Mucosa of gallbladder (tissue), 1 donor: ENCODE data around the gene TTC9. TPM values are rescaled to one million over a fixed set of nuclear protein-coding genes. Genes with fewer than 3 reads are reported as not detected.

Experiments
- DNase-seq: peaks from one replicate; pipeline ENCODE4 v3.0.0-alpha.2; 2020; ENCODE audit warnings: low spot score
- total RNA-seq: library from RNA; stranded (reverse); gene quantifications from one replicate; pipeline ENCODE4 v1.2.1, GENCODE V29; 2021
- donor health status: DM: no; HTN: no; CAD: no.

The TTC9 gene
- total RNA-seq, 1 donor from 2014 or later = 8.1 TPM

DNA sequence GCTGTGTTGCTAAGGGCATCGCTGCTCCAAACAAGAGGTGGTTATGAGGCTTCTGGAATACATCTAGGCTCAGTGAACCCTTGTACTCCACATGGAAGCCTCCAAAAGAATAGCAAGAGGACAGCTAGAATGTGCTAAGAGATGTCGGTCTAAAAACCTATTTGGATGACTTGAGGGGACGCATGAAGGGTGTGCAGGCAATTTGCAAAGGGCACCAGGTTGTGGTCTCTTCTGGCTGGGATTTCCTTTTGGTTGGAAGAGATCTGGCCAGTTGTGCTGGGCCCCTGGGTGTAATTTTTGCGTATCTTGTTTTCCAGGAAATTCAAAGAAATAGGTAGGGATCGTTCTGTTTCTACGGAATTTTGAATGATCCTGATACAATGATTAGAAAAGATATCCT, 4.2 kb downstream of the TTC9 start:
- DNase-seq = no peak

DNA sequence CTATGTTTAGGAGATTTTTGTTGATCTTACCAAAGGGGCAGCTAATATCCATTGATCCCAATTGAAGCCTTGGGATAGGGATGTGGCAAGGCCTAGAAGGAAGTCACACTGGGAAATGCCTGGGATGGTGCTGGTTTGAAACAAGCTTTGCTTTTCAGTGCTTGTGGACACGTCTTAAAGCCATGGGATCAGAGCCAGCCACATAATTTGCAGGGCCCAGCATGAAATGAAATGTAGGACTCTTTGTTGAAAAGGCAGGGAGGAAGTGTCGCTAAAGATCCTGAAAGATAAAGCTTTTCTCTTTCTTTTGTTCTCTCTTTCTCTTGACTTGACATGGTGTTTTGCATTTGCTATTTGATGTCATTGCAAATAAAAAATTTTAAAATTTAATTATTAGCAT, 5.0 kb downstream of the TTC9 start:
- DNase-seq = no peak

DNA sequence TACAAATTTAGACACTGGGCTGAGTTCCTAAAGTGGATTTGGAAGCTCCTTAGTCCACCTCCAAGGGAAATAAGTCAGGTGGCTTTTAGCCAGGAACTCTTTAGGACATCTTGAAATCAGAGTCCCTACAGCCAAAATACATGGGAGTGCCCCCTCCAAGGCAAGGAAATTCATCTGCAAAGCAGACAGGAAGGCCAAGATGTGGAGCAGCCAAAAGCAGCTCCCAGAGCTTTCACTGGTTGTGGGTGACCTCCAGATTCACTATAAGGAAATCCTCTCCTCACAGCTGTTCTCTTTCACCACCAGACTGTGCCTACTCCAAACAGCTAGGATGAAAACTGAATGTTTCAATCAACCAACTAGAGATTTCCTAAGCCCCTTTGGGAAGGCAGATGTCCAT, 6.6 kb downstream of the TTC9 start:
- DNase-seq = no peak

DNA sequence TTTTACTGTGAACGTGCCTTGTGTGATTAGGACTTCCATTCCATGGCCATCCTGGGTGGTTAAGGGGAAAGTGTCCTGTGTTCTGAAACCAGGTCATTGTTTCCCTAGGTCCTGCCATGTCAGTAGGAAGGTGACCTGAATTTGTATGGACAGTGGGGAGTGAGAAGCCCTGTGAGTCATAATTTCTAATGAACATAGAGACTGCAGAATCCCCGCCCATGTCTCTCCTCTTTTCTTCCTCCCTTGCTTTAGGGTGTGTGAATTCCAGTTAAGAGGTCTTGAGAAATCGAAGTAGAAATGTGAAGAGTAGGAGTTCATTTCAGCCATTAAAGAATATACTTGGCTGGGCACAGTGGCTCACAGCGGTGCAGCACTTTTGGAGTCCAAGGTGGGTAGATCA, 8.1 kb downstream of the TTC9 start:
- DNase-seq = no peak

DNA sequence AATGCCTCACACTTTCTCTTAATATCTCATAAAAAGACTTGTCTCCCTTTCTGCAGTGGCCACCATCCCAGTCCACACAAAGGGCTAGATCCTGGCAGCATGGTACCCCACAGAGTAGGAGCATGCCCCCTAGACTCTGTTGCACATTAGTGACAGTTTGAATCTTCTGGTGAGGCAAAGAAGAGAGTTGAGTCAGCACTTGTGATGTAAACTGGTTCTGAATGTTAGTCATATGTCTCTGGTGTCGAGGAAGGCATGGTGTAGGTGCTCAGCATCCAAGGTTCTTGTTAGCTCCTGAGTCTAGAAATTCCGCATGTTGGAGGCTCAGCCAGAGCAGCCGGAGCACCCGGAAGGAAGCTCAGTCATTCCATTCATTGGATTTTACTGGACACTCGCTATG, 9.8 kb downstream of the TTC9 start:
- DNase-seq = no peak

DNA sequence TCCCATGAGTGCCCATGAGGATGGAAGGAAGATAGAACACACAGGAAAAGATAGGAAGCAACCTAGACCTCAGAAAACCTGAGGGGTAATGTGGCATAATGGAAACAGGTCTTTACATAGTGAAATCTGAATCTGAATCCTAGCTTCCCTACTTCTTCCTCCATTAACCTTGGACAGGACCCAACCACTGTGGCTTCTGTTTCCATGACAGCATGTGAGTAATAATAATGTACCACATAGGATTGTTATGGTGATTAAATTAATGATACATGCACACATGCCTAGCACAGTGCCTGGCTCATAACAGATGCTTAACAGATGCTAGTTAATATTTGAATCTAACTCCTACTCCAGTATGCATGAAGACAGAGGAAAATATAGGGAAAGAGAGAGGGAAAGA, 11.2 kb downstream of the TTC9 start:
- no peak for DNase-seq

DNA sequence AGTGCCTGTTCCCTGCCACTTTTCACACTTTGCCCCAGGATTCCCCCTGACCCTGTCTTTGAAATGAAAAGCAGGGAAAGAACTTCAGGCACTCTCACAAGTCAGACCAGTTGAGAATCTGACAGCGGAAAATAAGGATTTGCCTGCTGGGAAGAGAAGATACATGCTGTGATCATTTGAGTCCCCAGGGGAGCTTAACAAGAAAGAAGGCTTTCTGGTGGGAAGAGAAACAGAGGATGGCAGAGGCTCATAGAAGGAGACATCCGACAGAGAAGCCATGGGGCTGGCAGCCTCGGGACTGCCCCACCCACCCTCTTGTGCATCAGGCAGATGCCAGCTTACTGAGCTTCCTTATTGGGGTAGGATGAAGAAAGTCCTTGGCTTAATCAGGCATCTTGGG, 11.9 kb downstream of the TTC9 start:
- no peak for DNase-seq

DNA sequence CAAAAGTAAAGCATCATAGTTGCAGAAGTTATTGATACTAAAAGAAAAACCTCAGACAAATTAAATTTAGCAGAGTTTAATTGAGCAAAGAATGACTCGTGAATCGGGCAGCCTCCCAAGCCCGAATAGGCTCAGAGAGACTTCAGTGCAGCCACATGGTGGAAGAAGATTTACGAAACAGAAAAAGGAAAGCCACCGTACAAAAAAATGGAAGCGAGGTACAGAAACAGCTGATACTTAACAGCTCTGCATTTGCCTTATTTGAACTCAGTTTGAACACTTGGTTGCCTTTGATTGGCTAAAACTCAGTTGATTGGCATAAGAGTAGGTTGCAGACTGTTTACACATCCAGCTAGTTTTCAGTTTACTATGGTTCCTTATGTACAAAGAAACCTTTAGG, 12.9 kb downstream of the TTC9 start:
- no peak for DNase-seq

DNA sequence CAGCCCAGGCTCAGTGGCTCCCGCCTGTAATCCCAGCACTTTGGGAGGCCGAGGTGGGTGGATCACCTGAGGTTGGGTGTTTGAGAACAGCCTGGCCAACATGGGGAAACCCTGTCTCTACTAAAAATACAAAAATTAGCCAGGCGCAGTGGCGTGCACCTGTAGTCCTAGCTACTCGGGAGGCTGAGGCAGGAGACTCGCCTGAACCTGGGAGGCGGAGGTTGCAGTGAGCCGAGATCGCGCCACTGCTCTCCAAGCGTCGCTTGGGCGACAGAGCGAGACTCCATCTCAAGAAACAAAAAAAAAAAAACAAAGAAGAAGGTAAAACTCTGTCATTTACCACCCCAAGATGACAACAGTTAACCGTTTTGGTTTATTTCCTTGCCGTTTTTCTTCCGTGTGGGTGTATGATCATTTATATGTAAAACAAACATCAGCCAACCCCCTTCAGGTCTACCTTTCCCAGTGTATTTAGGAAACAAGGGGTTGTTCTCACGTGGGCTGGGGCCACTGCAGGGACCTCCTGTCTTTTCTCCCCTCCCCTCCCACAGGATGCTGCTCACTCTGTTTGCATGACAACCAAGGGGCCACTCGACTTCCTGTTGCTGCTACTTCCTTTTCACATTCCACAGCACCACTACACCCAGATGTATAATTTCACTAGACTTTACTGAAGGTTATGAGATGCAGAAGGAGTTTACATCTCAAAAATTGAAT, 13.6 kb downstream of the TTC9 start:
- no peak for DNase-seq

DNA sequence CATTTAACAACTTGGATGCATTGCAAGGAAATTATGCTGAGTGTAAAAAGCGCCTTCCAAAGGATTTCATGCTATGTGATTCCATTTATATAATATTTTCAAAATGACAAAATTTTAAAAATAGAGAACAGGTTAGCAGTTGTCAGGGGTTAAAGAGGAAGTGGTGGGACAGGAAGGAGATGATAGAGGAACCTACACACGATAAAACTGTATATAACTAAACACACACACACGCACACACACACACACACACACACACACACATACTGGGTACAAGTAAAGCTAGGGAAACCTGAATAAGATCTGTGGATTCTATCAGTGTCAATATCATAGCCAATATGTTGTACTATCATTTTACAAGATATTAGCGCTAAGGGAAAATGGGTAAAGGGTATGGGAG, 17.2 kb downstream of the TTC9 start:
- DNase-seq = no peak

DNA sequence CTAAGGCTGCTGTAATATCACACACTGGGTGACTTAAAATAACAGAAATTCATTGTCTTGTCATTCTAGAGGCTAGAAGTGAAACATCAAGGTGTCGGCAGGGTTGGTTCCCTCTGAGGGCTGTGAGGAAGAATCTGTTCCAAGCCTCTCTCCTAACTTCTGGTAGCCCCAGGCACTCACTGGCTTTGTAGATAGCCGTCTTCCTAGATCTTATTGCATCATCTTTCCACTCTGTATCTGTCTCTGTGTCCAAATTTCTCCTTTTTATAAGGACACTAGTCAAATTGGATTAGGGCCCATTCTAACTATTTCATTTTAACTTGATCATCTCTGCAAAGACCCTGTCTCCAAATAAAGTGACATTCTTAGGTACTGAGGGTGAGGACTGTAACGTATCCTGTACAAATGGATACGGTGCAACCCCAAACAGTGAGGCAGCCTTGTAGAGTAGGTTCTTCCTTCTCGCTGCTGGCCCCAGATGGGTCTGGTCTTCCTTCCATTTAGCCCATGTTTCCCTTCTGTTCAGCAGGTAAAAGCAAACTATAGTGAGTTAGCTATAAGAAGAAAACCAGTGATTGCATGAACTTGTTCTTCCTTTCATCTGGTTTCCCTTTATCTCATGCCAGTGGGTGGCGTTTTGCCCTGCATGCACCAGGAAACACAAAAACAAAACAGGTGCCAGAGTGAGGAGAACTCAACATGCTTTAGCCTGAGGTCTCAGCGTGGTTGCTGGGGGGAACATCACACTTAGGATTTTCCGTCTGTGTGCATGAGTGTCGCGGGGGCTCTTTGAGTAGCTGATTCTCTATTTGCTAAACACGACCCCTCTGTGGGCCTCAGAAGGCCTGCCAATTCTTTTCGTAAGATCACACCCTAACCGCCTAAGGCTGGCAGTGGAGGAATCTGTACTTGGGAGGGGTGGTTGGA, 19.5 kb downstream of the TTC9 start:
- peak; percentile 37 for DNase-seq

DNA sequence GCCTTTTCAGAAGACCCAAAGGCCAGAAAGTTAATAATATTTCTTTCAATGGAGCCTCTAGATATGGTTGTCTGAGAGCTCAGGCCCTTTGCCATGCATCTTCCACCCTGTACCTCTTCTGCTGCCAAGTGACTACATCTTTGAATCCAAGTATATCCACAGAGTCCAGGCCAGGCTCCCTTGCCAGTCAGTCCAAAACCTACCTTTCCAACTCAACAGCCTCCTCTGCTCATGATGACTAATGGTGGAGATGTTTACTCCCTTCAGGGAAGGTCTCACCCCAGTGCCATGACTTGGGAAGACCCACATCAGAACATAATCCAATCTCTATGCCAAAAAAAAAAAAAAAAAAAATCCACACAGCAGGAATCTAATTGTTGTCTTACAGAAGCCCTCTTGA, 20.4 kb downstream of the TTC9 start:
- no peak for DNase-seq

DNA sequence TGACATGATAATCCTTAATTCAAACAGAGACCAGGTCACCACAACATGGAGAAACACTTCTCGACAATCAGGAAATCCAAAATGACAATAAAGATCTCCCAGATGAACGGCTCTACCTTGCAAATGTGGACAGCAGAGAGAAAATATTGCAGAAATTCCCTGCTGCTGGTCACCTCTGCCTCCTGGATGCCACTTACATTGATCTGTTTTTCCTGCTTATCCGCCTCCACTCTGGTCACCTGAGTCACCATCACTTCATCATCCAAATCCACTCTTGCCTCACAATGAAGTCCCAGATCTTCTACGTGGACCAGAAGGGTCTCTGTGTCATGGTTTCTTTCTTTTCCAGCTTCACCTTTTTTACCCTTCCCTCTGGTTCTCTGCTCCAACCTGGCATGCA, 21.1 kb downstream of the TTC9 start:
- DNase-seq = no peak

DNA sequence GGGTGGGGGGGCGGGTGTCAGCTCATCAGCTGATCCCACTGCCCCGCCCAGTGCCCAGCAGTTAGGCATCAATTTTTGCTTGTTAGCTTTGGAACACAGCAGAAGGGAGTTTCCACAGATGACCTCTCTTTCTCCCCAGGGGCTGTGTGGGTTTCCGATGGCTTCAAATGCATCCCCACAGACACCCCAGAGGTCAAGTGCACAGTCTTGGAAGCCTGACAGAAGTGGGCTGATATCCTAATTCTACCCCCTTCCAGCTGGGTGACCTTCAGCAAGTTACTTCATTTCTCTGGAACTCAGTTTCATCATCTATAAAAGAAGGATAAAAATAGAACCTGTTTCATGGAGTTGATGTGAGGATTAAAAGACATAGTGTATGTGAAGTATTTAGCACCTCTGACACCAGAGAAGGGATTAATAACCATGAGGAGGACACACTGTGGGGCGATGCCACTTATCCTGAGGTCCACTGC, 22.0 kb downstream of the TTC9 start:
- no peak for DNase-seq

DNA sequence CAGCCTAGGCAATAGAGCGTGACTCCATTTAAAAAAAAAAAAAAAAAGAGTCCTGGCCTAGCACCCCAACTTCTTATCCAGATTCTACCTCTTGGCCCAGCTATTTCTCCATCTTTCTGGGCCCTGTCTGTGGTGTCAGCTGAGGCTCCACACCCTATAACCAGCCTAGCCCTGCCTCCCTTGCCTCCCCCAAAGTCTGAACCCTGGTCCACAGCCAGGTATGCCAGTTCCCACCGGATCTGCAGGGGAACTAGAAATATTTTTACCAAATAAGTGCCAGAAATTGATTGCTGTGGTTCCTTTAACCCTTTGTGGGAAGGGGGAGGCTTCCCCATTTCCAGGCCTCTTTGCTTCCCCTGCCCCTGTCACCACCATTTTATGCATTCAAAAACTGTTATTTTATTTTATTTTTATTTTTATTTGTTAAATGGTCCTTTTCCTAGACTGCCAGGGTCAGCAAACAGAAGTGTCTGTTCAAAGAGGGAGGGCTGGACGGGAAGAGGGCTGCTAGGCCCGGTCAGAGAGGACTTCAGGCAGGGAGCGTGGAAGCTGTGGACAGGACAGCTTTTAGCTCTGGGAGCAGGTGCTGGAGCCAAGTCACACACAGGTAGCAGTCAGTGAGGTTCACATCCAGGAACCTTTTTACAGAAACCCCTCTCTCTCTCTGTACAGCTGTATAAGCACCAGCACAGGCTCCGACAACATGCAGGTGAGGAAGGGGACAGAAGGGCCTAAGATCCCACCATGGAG, 23.2 kb downstream of the TTC9 start:
- no peak for DNase-seq

DNA sequence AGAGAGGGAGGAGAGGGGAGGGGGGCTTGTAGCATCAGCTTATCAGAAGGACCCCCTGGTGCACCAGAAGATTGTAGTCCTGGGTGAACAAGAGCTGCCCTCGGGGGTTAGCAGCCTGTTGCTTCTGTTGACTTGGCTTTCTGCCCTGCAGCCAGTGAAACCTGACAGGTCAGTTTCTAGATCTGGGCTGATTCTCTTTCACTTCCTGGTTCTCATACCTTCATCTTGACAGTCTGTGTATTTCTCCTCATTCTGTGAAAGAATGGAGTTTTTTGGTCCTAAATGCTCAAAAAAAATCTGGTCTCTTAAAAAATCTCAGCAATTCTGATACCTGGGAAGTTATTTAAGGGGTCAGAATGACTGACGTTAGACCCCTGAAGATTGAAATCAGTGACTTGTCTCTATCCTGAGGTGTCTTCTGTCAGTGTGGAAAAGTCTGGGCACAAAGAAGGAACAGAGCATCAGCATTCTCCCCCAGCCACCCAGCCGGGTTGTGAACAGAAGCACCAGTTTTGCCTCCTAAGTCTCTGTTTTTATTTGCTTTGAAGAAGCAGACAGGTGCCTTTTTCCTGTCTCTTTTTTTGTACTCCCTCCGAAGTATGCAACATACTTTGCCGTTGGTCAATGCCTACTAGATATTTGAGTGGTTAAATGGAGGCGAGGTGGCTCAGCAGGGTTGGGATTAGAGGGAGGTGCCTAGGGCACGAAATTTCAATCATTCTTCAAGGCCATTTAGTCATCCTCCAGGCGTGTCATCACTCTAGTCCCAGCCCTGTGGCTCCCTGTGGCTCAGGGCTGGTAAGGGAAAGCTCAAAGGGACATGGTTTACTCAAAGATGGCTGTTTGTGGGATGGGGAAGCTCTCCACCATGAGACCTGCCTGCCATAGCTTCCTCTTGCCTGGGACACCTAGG, 24.0 kb downstream of the TTC9 start:
- peak; percentile 74 for DNase-seq

DNA sequence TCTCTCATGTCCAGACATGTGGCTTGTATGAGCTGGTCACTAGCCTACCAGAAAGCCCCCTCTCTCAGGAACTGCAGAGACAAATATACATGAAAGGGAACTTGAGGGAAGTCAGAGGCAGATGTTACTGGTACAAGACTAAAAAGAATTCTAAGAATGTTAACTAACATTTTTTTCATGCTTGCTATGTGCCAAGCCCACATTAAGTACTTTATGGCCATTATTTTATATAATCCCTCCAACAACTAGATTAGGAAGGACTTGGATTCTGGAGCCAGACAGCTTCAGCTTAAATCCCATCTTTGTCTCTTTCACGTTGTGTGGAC, 24.6 kb downstream of the TTC9 start:
- DNase-seq = no peak

DNA sequence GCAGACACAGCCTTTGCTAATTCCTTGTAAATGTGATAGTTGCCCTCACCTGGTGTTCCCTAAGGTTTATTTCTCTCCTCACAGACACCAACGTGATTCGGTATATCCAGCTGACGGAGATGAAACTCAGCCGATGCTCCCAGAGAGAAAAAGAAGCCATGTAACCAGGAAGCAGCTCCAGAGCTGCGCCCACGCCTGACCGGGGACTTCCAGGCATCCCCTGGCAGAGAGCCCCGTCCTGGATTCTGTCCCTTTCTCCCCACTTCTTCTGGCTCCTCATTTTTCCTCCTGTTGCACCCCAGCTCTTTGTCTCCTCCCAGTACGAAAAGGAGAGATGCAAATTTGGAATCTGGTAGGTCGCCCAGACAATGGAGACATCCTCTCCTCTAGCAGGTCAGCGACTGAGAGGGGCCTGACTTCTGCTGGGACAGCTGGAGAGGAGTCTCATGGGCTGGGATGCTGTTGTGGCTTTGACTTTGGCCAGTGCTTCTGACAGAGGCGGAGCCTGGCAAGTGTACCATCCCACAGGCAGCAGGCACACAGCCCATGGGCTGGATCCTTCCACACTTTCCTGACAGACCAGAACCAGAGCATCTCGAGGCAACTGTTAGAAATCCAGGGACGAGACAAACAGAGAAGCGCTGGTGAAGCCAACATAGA, 29.4 kb downstream of the TTC9 start:
- DNase-seq = peak; percentile 38

DNA sequence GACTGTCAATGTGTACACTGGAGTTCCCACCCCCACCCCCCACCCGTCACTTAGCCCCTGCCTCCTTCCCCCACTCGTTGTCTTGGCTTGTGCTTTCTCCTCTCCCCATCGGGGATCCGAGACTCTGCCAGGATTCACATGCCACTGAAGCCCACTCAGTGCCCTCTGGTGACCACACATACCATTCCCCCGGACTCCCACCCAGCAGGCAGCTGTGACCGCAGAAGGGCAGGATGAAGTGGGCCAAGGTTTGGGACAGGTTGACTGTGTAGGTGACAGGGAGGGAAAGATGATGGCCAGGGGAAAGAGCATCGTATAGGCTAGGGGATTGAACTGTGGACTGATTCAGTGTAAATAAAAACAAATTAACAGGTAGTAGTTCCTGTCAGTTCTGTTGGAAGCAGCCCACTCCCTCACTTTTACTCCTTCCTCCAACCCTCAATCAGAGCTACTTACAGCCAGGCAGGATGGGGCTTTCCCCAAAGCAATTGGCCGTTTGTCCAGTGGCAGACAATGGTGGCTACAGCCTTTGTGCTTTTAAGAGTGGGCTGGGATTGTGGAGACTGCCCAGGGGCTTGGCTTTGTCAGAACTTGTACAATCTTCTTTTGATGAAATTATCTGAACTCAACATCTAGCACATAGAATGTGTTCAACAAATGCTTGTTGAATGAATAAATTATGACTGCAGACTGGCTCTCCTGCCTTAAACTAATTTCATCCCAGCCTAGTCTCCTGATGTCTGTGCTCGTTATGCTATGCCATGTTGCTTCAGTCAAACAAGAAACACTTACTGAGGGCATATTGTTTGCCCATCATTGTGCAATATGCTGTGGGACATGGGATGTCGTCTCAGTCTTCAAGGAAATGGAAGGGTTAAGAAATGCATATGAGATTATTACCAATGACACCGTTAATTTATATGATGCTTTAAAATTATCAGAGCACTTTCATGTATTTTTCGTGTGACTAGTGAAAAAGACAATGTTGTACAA, 30.2 kb downstream of the TTC9 start:
- DNase-seq = no peak

DNA sequence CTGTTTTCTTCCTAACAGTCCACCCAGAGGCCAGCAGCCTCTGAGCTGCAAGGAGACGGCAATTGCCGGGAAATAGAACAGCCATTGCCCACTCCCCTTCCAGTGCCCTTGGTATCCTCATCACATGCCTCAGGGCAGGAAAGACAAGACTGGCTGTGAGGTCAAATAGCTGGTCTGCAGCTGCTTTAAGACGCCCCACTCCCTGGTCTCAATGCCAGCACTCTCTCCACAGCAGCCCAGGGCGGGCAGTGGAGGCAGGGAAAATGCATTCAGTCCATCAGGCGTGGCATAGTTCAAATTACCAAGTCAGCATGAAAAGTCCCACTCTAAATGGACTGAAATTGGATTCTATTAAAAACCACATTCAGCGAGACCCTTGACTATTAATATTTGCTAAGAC, 35.6 kb downstream of the TTC9 start:
- no peak for DNase-seq
